GM12801 (cell line): ENCODE results near the gene PTPRN2.

Source experiments
- CTCF ChIP-seq: IDR thresholded peaks from one replicate; pipeline ENCODE4 v1.5.1; 2011; ENCODE audit warnings: control low read depth; ENCODE audit not compliant: insufficient read length; ENCODE audit errors: extremely low read depth

The PTPRN2 gene

GRCh38 chr7:158391141-158391540 lies 196.5 kb downstream of the PTPRN2 start:
- TF ChIP-seq CTCF, result no peak

DNA sequence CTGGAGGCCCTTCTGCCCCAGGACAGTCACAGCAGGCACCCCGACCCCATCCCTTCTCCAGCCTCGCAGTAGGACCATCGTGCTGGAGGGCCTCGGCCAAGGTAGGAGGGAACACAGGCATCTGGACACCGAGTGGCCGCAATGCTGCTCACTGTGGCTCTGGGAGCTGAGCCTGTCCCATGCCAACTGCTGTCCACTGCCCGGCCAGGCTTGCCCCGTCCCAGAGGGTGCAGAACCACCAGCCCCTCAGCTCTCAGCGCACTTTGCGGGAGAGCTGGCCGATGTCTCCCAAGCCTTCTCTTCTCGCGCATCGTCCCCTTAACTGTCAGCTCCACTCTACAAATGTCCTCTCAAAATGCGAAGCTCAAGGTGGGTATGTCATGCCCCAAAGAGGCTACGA lies 197.2 kb downstream of the PTPRN2 start:
- TF ChIP-seq CTCF, result no peak

DNA sequence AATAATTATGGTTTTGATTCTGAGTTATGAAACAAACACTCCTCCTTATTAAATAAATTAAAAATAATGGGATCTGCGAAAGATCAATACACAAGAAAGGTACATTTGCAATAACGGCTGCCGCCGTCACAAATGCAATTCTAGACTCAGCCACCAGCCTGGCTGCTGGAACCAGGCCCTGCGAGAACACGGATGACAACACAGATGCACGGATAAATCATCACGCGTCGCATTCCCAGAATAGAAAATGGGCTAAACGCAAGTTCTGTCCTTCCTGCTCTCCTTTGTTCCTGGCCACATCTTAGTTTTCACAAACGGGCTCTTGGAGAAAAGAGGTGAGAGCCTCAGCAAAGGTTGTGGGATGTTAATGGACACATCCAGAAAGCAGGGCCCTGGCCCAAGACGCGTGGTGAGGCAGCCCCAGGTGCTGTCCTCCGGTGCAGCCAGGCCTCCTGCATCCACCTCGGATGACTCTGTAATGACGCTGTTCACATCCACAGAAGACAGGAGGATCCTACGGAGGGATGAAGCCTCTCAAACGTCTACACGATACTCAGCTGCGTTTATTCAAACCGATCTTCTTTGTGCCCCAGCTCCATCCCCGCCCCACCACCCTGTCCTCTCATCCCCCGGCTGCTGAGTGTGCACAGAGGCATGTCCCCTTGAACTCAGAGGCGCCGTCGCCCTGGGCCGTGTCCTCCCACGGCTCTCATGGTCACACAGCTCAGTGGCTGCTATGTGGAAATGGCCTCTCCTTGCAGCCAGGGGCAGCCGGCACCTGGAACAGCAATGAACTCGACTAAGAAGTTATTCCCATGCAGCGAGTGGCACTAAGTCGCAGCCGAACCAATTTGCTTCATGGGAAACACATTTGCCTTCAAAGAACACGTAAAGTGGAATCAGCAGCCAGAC lies 197.9 kb downstream of the PTPRN2 start:
- TF ChIP-seq CTCF, result no peak

DNA sequence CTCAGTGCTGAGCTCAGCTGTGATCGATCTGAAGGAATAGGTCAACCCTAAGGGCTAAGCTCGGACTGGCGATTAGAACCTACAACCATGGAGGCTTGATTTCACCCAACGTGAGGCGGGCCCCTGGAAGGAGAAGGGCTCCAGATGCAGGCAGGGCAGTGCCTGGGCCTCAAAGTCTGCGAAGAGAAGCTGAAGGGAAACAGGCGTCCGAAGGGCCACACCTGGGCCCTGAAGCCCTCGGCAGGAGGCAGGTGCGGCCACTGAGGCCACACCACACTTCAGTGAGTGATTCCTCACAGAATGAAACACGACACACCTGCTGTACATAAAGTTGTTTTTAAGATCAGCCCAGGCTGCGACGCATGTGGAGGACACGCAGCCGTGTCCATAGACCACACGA lies 198.7 kb downstream of the PTPRN2 start:
- TF ChIP-seq CTCF, result no peak

GRCh38 chr7:158388072-158388471 lies 199.6 kb downstream of the PTPRN2 start:
- no peak for TF ChIP-seq CTCF

GRCh38 chr7:158387546-158387891 lies 200.1 kb downstream of the PTPRN2 start:
- TF ChIP-seq CTCF, result no peak

DNA sequence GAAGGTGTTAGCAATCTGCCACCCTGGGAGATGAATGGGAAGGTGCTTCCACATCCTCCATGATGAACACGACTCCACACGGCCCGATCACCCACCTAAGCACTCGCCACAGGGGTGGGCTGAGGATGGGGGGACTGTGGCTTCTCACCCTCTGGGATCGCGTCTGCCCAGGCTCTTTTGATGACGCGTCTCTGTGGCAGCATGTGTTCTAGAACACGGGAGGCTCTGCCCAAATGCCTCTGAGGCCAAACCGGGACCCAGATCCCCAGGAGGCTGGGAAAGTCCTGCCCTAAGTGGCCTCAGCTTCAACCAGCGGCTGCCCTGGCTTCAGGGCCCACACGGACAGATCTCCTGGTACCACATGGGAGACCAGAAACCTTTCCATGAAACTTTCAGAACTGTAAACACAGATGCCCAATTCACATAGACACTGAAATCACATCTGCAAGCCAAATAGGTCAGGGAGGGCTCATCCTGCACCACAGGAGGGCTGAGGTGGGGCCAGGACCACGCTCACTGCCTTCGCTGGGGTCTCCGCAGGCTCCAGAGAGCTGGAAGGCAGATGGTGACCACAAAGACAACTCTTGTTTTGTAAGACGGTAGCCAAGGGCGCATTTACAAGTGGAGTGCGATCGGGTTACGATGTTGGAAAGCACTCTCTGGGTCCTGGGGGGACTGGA lies 200.6 kb downstream of the PTPRN2 start:
- TF ChIP-seq CTCF, result no peak
